Fibroblast of villous mesenchyme (primary cell): ENCODE results near the gene STON2. TPM values are rescaled to one million over a fixed set of nuclear protein-coding genes. Genes with fewer than 3 reads are reported as not detected.

ENCODE experiments used
- DNase-seq: peaks from one replicate; pipeline ENCODE4 v3.0.0-alpha.2; 2010; ENCODE audit warnings: low read depth
- H3K4me3 ChIP-seq: 2 replicates; pipeline ENCODE4 v1.5.1; 2011; ENCODE audit warnings: low read depth, mild to moderate bottlenecking, low read length
- CTCF ChIP-seq: IDR thresholded peaks from 2 replicates; pipeline ENCODE4 v1.5.1; 2012; ENCODE audit warnings: low read depth, mild to moderate bottlenecking, low read length; ENCODE audit not compliant: insufficient read depth
- total RNA-seq: library from RNA; depleted of rRNA; stranded (reverse); fragments of >200 nt; gene quantifications from 2 replicates; pipeline ENCODE4 v1.2.3, GENCODE V29; 2012

The STON2 gene
- total RNA-seq, 1 donor = not detected

GRCh38 chr14:81281332-81281731 is 118.8 kb downstream of the STON2 start:
- TF ChIP-seq CTCF = no peak
- no peak for DNase-seq
- H3K4me3 ChIP-seq = no peak overlapping the region

- no peak overlapping the region for H3K4me3 ChIP-seq
- no peak for DNase-seq
- no peak for TF ChIP-seq CTCF
Measured at GRCh38 chr14:81280136-81280791, 119.9 kb downstream of the STON2 start.

- no peak for DNase-seq
- H3K4me3 ChIP-seq = no peak overlapping the region
- TF ChIP-seq CTCF = no peak
Measured at GRCh38 chr14:81277096-81277495, 123.0 kb downstream of the STON2 start.

- H3K4me3 ChIP-seq = no peak overlapping the region
- TF ChIP-seq CTCF = no peak
- no peak for DNase-seq
Measured at GRCh38 chr14:81276073-81277069, 123.8 kb downstream of the STON2 start.

GRCh38 chr14:81275305-81276072 is 124.6 kb downstream of the STON2 start:
- DNase-seq = no peak
- H3K4me3 ChIP-seq = no peak overlapping the region
- TF ChIP-seq CTCF = no peak

GRCh38 chr14:81273961-81274575 is 126.1 kb downstream of the STON2 start:
- H3K4me3 ChIP-seq = no peak overlapping the region
- no peak for TF ChIP-seq CTCF
- DNase-seq = no peak
